Natural killer cell (primary cell): Measurements from ENCODE around the gene CHKA. TPM values are rescaled to one million over a fixed set of nuclear protein-coding genes. Genes with fewer than 3 reads are reported as not detected.

Experiments
- ATAC-seq, 3 donors: fragments of 150-1000 bp in 2 of 3; fragments of 200-7000 bp in 1 of 3; cut with Tn5 transposase; 1 replicate in 1 of 3; 2 replicates in 2 of 3; pipeline ENCODE4 v1.10.0; 2021; ENCODE audit warnings: mild to moderate bottlenecking in 2 of 3, moderate library complexity in 2 of 3
- DNase-seq, 2 donors: peaks; one replicate each; pipeline versions ENCODE4 v3.0.0 to v3.0.0-alpha.2; 2013 to 2021; ENCODE audit warnings: mixed read lengths in 1 of 2
- H3K27ac ChIP-seq: one replicate; pipeline ENCODE4 v1.5.1; 2013; ENCODE audit warnings: mild to moderate bottlenecking, low read length
- H3K27me3 ChIP-seq: one replicate; pipeline ENCODE4 v1.6.1; 2013; ENCODE audit warnings: low read length; ENCODE audit not compliant: control insufficient read depth, insufficient read depth
- H3K36me3 ChIP-seq: one replicate; pipeline ENCODE4 v1.6.1; 2013; ENCODE audit warnings: low read length; ENCODE audit not compliant: control insufficient read depth, insufficient read depth
- H3K4me1 ChIP-seq: one replicate; pipeline ENCODE4 v1.6.1; 2013; ENCODE audit warnings: low read length; ENCODE audit not compliant: control insufficient read depth, insufficient read depth
- H3K4me3 ChIP-seq: one replicate; pipeline ENCODE4 v1.5.1; 2013; ENCODE audit warnings: low read length
- H3K9me3 ChIP-seq: one replicate; pipeline ENCODE4 v1.6.1; 2013; ENCODE audit warnings: low read length; ENCODE audit not compliant: control insufficient read depth, insufficient read depth
- H3K27ac Mint-ChIP-seq, 2 donors: one replicate each; pipeline ENCODE4 v1.8.0; 2022; ENCODE audit warnings: mild to moderate bottlenecking in 2 of 2, mixed read lengths in 2 of 2, moderate library complexity in 1 of 2
- H3K27me3 Mint-ChIP-seq, 2 donors: one replicate each; pipeline ENCODE4 v1.8.0; 2022; ENCODE audit warnings: low read depth in 2 of 2, mixed read lengths in 2 of 2
- H3K36me3 Mint-ChIP-seq: one replicate; pipeline ENCODE4 v1.8.0; 2022; ENCODE audit warnings: mixed read lengths
- H3K4me1 Mint-ChIP-seq, 2 donors: one replicate each; pipeline ENCODE4 v1.8.0; 2022; ENCODE audit warnings: mixed read lengths in 2 of 2
- H3K4me3 Mint-ChIP-seq: one replicate; pipeline ENCODE4 v1.8.0; 2022; ENCODE audit warnings: mild to moderate bottlenecking, moderate library complexity, mixed read lengths
- H3K9me3 Mint-ChIP-seq, 2 donors: one replicate each; pipeline ENCODE4 v1.8.0; 2022; ENCODE audit warnings: mixed read lengths in 2 of 2
- WGBS: methylation state at CpG from one replicate; pipeline ENCODE4 v1.1.7; 2013; ENCODE audit warnings: missing lambda C conversion rate; ENCODE audit not compliant: insufficient coverage; 5-methylcytosine and 5-hydroxymethylcytosine counted together
- intact Hi-C: fragments of 100-400 bp; cut with micrococcal nuclease; formaldehyde crosslinking; loops from one replicate; pipeline ENCODE4 v1.14.2; 2022
- total RNA-seq, 4 donors: library from RNA; stranded (reverse); fragments of 120-200 nt in 1 of 4; gene quantifications; one replicate each; pipeline versions ENCODE4 v1.2.3 to v1.2.4, GENCODE V29; 2013 to 2022
- TF ChIP-seq, protein P1 (sequence below): fragments of 200-600 bp; IDR thresholded peaks from one replicate; pipeline ENCODE4 v1.8.0; 2022; ENCODE audit warnings: antibody characterized with exemption

The CHKA gene
- total RNA-seq, 3 donors from 2014 or later (not counting 1 experiment from before 2014, with no cell fraction given) = 15.8 to 24.6 (median 24.4) TPM

GRCh38 chr11:68017980-68018729 lies 103.0 kb downstream of the CHKA start:
- H3K27ac Mint-ChIP-seq = no peak overlapping the region
- TF ChIP-seq, protein P1, sequence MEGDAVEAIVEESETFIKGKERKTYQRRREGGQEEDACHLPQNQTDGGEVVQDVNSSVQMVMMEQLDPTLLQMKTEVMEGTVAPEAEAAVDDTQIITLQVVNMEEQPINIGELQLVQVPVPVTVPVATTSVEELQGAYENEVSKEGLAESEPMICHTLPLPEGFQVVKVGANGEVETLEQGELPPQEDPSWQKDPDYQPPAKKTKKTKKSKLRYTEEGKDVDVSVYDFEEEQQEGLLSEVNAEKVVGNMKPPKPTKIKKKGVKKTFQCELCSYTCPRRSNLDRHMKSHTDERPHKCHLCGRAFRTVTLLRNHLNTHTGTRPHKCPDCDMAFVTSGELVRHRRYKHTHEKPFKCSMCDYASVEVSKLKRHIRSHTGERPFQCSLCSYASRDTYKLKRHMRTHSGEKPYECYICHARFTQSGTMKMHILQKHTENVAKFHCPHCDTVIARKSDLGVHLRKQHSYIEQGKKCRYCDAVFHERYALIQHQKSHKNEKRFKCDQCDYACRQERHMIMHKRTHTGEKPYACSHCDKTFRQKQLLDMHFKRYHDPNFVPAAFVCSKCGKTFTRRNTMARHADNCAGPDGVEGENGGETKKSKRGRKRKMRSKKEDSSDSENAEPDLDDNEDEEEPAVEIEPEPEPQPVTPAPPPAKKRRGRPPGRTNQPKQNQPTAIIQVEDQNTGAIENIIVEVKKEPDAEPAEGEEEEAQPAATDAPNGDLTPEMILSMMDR = no peak
- intact Hi-C loops = no loop called here
- DNase-seq = no peak
- H3K4me1 Mint-ChIP-seq = peaks cover 0 to 4% of the 10 kb centered on the region in 2 donors
- no peak for ATAC-seq
- no peak overlapping the region for H3K4me3 Mint-ChIP-seq
- WGBS = 85% methylated on average over 27 of the region's 27 CpGs
- Histone ChIP-seq H3K27ac (no peak overlapping the region), H3K36me3 (no peaks in the 10 kb centered on the region), H3K9me3 (no peaks in the 10 kb centered on the region), H3K4me3 (no peak overlapping the region), H3K4me1 (peaks cover 1% of the 10 kb centered on the region), H3K27me3 (no peaks in the 10 kb centered on the region)
- no peaks in the 10 kb centered on the region for H3K36me3 Mint-ChIP-seq
- H3K9me3 Mint-ChIP-seq = no peaks in the 10 kb centered on the region
- H3K27me3 Mint-ChIP-seq = no peaks in the 10 kb centered on the region

- Mint-ChIP-seq H3K27me3 (no peaks in the 10 kb centered on the region), H3K4me3 (no peak overlapping the region), H3K9me3 (no peaks in the 10 kb centered on the region), H3K4me1 (peaks cover 0 to 5% of the 10 kb centered on the region in 2 donors), H3K36me3 (no peaks in the 10 kb centered on the region), H3K27ac (no peak overlapping the region)
- WGBS = 79% methylated on average over 16 of the region's 16 CpGs
- intact Hi-C loops = no loop called here
- H3K27ac ChIP-seq = no peak overlapping the region
- DNase-seq (no peak), ATAC-seq (no peak)
- no peaks in the 10 kb centered on the region for H3K36me3 ChIP-seq
- peaks cover 11% of the 10 kb centered on the region for H3K4me1 ChIP-seq
- no peak overlapping the region for H3K4me3 ChIP-seq
- TF ChIP-seq, protein P1 = no peak
- H3K9me3 ChIP-seq = no peaks in the 10 kb centered on the region
- H3K27me3 ChIP-seq = no peaks in the 10 kb centered on the region
These were observed 104.0 kb downstream of the CHKA start for GRCh38 chr11:68016904-68017817.

DNA sequence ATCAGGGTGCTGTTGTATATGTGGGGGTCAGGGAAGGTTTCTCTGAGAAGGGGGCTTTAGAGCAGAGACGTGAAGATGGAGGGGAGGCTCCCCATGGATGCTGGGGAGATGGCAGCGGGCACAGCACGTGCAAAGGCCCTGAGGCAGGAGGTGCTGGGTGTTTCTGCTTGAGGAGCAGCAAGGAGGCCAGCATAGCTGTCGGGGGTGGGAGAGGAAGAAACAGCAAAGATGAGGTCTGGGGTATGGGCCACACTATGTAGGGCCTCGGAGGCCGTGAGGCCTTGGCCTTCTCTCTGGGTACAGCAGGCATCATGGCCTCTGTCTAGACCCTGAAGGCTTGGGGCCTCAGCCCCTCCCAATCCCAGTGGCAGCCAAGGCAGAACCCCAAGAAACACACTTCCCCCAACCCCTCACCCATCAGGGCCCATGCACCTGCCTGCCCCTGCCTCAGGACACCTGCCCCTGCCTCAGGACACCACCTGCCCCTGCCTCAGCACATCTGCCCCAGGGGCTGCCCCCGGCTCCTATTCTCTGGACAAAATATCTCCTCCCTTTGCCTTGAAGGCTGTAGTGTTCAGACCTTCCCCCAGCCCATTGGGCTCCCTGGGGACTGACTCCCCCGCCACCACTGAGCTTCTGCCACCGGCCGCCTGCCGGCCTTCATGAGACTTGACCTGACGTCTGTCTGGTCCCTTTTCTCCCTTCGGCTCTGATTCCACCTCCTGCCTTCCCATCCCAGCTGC lies 104.9 kb downstream of the CHKA start:
- TF ChIP-seq, protein P1 = no peak
- Histone ChIP-seq H3K27ac (no peak overlapping the region), H3K4me1 (peaks cover 19% of the 10 kb centered on the region), H3K27me3 (no peaks in the 10 kb centered on the region), H3K9me3 (no peaks in the 10 kb centered on the region), H3K4me3 (no peak overlapping the region), H3K36me3 (no peaks in the 10 kb centered on the region)
- Mint-ChIP-seq H3K27me3 (no peaks in the 10 kb centered on the region), H3K9me3 (no peaks in the 10 kb centered on the region), H3K36me3 (no peaks in the 10 kb centered on the region), H3K27ac (no peak overlapping the region), H3K4me3 (no peak overlapping the region), H3K4me1 (peaks cover 5 to 12% of the 10 kb centered on the region in 2 donors)
- ATAC-seq (no peak), DNase-seq (no peak)
- intact Hi-C loops = no loop called here
- 91% methylated on average over 13 of the region's 13 CpGs for WGBS
